ENCODE measurements around the gene SCAF1.
"Not testable (repeated sequence)": the region's sequence is repeated elsewhere in the genome, so short reads cannot be mapped to it uniquely, and the experiment has no call there.

SCAF1 gene

GRCh38 chr19:49615861-49616260 is 26.1 kb upstream of the SCAF1 start:
- TF ChIP-seq CTCF (IDR thresholded peaks at IDR 0.05; ENCODE audit: borderline replicate concordance, control extremely low read depth, extremely low read depth, insufficient read depth, missing control alignments), result no peak
- DNase-seq (ENCODE audit: low spot score), result no peak
- in situ Hi-C loops (cut with MboI; ENCODE audit: low sequenced_read_pairs, unreplicated experiment), result no loop called here

DNA sequence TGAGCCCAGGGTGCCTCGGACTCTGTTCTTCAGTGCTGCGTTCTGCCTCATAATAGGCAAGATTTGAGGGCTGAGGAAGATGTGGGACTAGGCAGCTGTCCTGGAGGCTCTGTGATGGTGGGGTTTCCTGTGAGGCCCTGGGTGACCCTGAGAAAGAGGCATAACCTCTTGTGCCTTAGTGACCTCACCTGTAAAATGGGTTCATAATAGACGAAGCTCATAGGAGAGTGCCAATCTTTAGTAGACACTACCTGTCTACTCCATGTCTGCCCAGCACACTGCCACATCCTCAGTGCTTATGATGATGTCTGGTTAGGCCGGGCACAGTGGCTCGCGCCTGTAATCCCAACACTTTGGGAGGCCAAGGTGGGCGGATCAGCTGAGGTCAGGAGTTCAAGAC is 25.5 kb upstream of the SCAF1 start:
- TF ChIP-seq CTCF (IDR thresholded peaks at IDR 0.05; ENCODE audit: borderline replicate concordance, control extremely low read depth, extremely low read depth, insufficient read depth, missing control alignments), result no peak
- in situ Hi-C loops (cut with MboI; ENCODE audit: low sequenced_read_pairs, unreplicated experiment), result no loop called here

DNA sequence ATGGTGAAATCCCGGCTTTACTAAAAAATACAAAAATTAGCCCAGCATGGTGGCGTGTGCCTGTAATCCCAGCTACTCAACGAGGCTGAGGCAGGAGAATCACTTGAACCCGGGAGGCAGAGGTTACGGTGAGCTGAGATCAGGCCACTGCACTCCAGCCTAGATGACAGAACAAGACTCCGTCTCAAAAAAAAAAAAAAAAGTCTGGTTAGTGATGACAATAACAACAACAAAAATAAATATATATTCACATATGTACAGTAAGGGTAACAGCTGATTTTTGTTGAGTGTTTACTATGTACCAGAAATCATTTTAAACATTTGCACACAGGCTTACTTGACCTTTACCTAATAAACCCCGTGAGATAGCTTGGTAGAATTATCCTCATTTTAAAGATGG is 25.1 kb upstream of the SCAF1 start:
- TF ChIP-seq CTCF (IDR thresholded peaks at IDR 0.05; ENCODE audit: borderline replicate concordance, control extremely low read depth, extremely low read depth, insufficient read depth, missing control alignments), result no peak
- in situ Hi-C loops (cut with MboI; ENCODE audit: low sequenced_read_pairs, unreplicated experiment), result no loop called here

More for the DNA sequence above, 25.5 kb upstream of the SCAF1 start:
- no peak for DNase-seq (ENCODE audit: low spot score)

GRCh38 chr19:49617860-49618259 is 24.1 kb upstream of the SCAF1 start:
- DNase-seq (ENCODE audit: low spot score); in situ Hi-C loops (cut with MboI; ENCODE audit: low sequenced_read_pairs, unreplicated experiment): not testable (repeated sequence)

More for the DNA sequence above, 25.1 kb upstream of the SCAF1 start:
- no peak for DNase-seq (ENCODE audit: low spot score)

DNA sequence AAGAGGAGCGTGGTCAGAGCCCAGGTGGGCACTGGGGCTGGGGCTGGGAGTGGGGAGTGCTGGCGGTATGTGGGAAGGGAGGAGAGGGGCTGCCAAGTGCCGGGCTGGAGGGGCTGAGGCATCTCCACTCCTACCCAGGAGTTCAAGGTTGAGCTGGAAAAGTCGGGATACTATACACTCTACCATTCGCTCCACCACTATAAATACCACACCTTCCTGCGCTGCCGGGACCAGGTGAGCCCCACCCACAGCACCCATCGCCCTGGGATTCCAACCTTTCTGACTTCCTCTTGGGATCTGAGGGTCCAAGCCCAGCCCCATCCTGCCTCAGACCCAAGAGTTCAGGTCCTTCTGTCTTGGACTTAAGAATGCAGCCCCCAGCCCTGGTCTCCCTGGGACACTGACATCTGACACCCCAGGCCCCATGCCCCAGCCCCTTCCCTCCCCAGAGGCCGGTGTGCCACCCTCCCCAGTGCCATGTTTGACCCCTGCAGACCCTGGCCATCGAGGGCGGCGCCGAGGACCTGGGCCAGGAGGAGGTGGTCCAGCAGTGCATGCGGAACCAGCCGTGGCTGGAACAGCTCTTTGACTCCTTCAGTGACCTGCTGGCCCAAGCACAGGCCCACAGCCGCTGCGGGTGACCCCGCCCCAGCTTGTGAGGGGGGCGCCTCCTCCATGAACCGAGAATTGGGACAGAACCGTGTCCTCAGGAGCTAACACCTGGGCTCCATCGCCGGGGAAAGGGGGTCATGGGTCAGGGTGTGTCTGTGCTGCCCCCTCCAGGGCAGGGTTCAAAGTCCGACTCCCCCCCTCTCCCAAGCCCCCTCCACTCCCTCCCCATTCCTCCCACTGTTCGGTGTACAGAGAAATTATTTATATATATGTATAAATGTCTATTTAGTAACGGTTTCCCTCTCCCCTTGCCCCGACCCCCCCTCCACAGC is 16.8 kb upstream of the SCAF1 start:
- DNase-seq (ENCODE audit: low spot score), result no peak
- in situ Hi-C loops (cut with MboI; ENCODE audit: low sequenced_read_pairs, unreplicated experiment), result no loop called here
- no peak for TF ChIP-seq CTCF (IDR thresholded peaks at IDR 0.05; ENCODE audit: borderline replicate concordance, control extremely low read depth, extremely low read depth, insufficient read depth, missing control alignments)

DNA sequence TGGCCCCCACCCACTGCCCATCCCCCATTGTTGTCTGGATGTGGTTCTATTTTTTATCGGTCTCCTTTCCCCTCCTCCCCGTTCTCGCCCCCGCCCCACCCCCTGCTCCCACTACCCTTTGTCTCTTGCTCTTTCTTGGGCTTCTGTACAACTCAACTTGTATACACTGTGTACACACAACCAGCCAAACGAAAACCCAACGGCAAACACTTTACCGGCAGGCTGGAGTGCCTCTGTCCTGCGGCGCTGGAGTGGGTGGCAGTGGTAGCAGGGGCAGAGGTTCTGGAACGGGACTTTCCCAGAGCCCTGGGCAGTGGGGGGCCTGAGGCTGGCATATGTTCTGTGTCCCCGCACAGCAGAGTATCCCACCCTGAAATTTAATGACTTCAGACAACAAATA is 15.8 kb upstream of the SCAF1 start:
- in situ Hi-C loops (cut with MboI; ENCODE audit: low sequenced_read_pairs, unreplicated experiment), result no loop called here
- no peak for DNase-seq (ENCODE audit: low spot score)
- no peak for TF ChIP-seq CTCF (IDR thresholded peaks at IDR 0.05; ENCODE audit: borderline replicate concordance, control extremely low read depth, extremely low read depth, insufficient read depth, missing control alignments)

DNA sequence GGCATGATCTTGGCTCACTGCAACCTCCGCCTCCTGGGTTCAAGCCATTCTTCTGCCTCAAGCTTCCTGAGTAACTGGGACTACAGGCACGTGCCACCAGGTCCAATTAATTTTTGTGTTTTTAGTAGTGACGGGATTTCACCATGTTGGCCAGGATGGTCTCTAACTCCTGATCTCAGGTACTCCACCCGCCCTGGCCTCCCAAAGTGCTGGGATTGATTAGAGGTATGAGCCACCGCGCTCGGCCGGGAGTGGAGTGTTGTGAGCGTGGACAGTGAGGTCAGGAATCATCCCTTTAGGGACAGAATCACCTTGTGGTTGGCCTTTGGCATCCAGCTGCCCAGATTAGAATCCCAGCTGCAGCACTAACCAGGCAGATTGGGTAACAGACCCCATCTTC is 12.3 kb upstream of the SCAF1 start:
- no peak for TF ChIP-seq CTCF (IDR thresholded peaks at IDR 0.05; ENCODE audit: borderline replicate concordance, control extremely low read depth, extremely low read depth, insufficient read depth, missing control alignments)
- in situ Hi-C loops (cut with MboI; ENCODE audit: low sequenced_read_pairs, unreplicated experiment), result no loop called here
- no peak for DNase-seq (ENCODE audit: low spot score)

All from GM13976 (cell line).